PFSK-1 (cell line): ENCODE results near the gene GET3.

Experiments
- POLR2AphosphoS5 ChIP-seq: IDR thresholded peaks from 2 replicates; pipeline ENCODE4 v1.6.1; 2012; ENCODE audit warnings: low read depth, mild to moderate bottlenecking, control low read depth, low read length, moderate library complexity
- REST ChIP-seq, 2 experiments: IDR thresholded peaks; 2 replicates each; pipeline versions ENCODE4 v1.6.1 to v1.8.0; 2011 to 2012; ENCODE audit warnings: low read depth in 2 of 2, low read length in 2 of 2, control low read depth in 1 of 2, inconsistent platforms in 1 of 2, mild to moderate bottlenecking in 1 of 2, moderate library complexity in 1 of 2; ENCODE audit not compliant: insufficient read depth in 1 of 2
- SIN3A ChIP-seq: IDR thresholded peaks from 2 replicates; pipeline ENCODE4 v1.6.1; 2012; ENCODE audit warnings: mild to moderate bottlenecking, low read length, moderate library complexity, borderline replicate concordance; ENCODE audit not compliant: insufficient read depth
- TAF1 ChIP-seq: IDR thresholded peaks from 2 replicates; pipeline ENCODE4 v1.6.1; 2012; ENCODE audit warnings: low read length, control low read depth, borderline replicate concordance; ENCODE audit not compliant: insufficient read depth

GRCh38 chr19:12715929-12716328 lies 21.4 kb upstream of the GET3 start:
- TF ChIP-seq POLR2AphosphoS5, result no peak
- TF ChIP-seq TAF1, result no peak
- TF ChIP-seq REST (IDR thresholded peaks at IDR 0.05; ENCODE audit: insufficient read depth in 1 of 2, low read depth in 2 of 2, low read length in 2 of 2), result no peak
- no peak for TF ChIP-seq SIN3A
